ENCODE data around the gene RIN2. TPM values are rescaled to one million over a fixed set of nuclear protein-coding genes. Genes with fewer than 3 reads are reported as not detected.

RIN2 gene
- total RNA-seq, 1 donor, result 55.7 TPM

GRCh38 chr20:19765266-19765665 is 7.2 kb downstream of the RIN2 start:
- H3K4me3 ChIP-seq (ENCODE audit: insufficient read depth, low read length), result no peak overlapping the region
- no peaks in the 10 kb centered on the region for H3K27me3 ChIP-seq (ENCODE audit: insufficient read depth, low read length)
- peaks cover 19% of the 10 kb centered on the region for H3K79me2 ChIP-seq (ENCODE audit: insufficient read depth, low read length)
- H2AFZ ChIP-seq (ENCODE audit: low read length), result no peak overlapping the region
- H4K20me1 ChIP-seq (ENCODE audit: insufficient read depth, low read length), result peaks cover 37% of the 10 kb centered on the region
- TF ChIP-seq CTCF (IDR thresholded peaks at IDR 0.05; ENCODE audit: extremely low read depth, low read depth, low read length), result no peak
- no peaks in the 10 kb centered on the region for H3K4me1 ChIP-seq (ENCODE audit: insufficient read depth, low read length)
- no peak overlapping the region for H3K4me2 ChIP-seq (ENCODE audit: insufficient read depth, low read length)
- H3K9me3 ChIP-seq (ENCODE audit: low read depth, low read length), result no peaks in the 10 kb centered on the region
- H3K36me3 ChIP-seq (ENCODE audit: insufficient read depth, low read length), result no peaks in the 10 kb centered on the region
- no peak overlapping the region for H3K27ac ChIP-seq (ENCODE audit: low read depth, low read length)
- peak; percentile 79 for DNase-seq (ENCODE audit: insufficient read length, low spot score, missing footprints)

GRCh38 chr20:19765913-19766312 is 7.9 kb downstream of the RIN2 start:
- Histone ChIP-seq H3K27ac (ENCODE audit: low read depth, low read length) (no peak overlapping the region), H2AFZ (ENCODE audit: low read length) (no peak overlapping the region), H3K36me3 (ENCODE audit: insufficient read depth, low read length) (no peaks in the 10 kb centered on the region), H4K20me1 (ENCODE audit: insufficient read depth, low read length) (peaks cover 38% of the 10 kb centered on the region), H3K4me3 (ENCODE audit: insufficient read depth, low read length) (no peak overlapping the region), H3K4me2 (ENCODE audit: insufficient read depth, low read length) (no peak overlapping the region), H3K4me1 (ENCODE audit: insufficient read depth, low read length) (no peaks in the 10 kb centered on the region), H3K27me3 (ENCODE audit: insufficient read depth, low read length) (no peaks in the 10 kb centered on the region), H3K79me2 (ENCODE audit: insufficient read depth, low read length) (peaks cover 17% of the 10 kb centered on the region), H3K9me3 (ENCODE audit: low read depth, low read length) (no peaks in the 10 kb centered on the region)
- DNase-seq (ENCODE audit: insufficient read length, low spot score, missing footprints), result no peak
- no peak for TF ChIP-seq CTCF (IDR thresholded peaks at IDR 0.05; ENCODE audit: extremely low read depth, low read depth, low read length)

- no peak for TF ChIP-seq CTCF (IDR thresholded peaks at IDR 0.05; ENCODE audit: extremely low read depth, low read depth, low read length)
- H3K4me1 ChIP-seq (ENCODE audit: insufficient read depth, low read length), result no peaks in the 10 kb centered on the region
- no peak for DNase-seq (ENCODE audit: insufficient read length, low spot score, missing footprints)
- H3K9me3 ChIP-seq (ENCODE audit: low read depth, low read length), result no peaks in the 10 kb centered on the region
- H3K27me3 ChIP-seq (ENCODE audit: insufficient read depth, low read length), result no peaks in the 10 kb centered on the region
- peaks cover 48% of the 10 kb centered on the region for H4K20me1 ChIP-seq (ENCODE audit: insufficient read depth, low read length)
- no peak overlapping the region for H3K27ac ChIP-seq (ENCODE audit: low read depth, low read length)
- H3K79me2 ChIP-seq (ENCODE audit: insufficient read depth, low read length), result peaks cover 17% of the 10 kb centered on the region
- no peak overlapping the region for H3K4me3 ChIP-seq (ENCODE audit: insufficient read depth, low read length)
- H3K4me2 ChIP-seq (ENCODE audit: insufficient read depth, low read length), result no peak overlapping the region
- H2AFZ ChIP-seq (ENCODE audit: low read length), result no peak overlapping the region
- no peaks in the 10 kb centered on the region for H3K36me3 ChIP-seq (ENCODE audit: insufficient read depth, low read length)
Measured at GRCh38 chr20:19767070-19767469, 9.0 kb downstream of the RIN2 start.

GRCh38 chr20:19768325-19768842 is 10.3 kb downstream of the RIN2 start:
- H3K4me3 ChIP-seq (ENCODE audit: insufficient read depth, low read length), result no peak overlapping the region
- H3K4me1 ChIP-seq (ENCODE audit: insufficient read depth, low read length), result no peaks in the 10 kb centered on the region
- H3K36me3 ChIP-seq (ENCODE audit: insufficient read depth, low read length), result no peaks in the 10 kb centered on the region
- H3K27ac ChIP-seq (ENCODE audit: low read depth, low read length), result no peak overlapping the region
- no peaks in the 10 kb centered on the region for H3K27me3 ChIP-seq (ENCODE audit: insufficient read depth, low read length)
- peaks cover 54% of the 10 kb centered on the region for H4K20me1 ChIP-seq (ENCODE audit: insufficient read depth, low read length)
- DNase-seq (ENCODE audit: insufficient read length, low spot score, missing footprints), result no peak
- peaks cover 17% of the 10 kb centered on the region for H3K79me2 ChIP-seq (ENCODE audit: insufficient read depth, low read length)
- H3K4me2 ChIP-seq (ENCODE audit: insufficient read depth, low read length), result no peak overlapping the region
- no peak overlapping the region for H2AFZ ChIP-seq (ENCODE audit: low read length)
- TF ChIP-seq CTCF (IDR thresholded peaks at IDR 0.05; ENCODE audit: extremely low read depth, low read depth, low read length), result no peak
- no peaks in the 10 kb centered on the region for H3K9me3 ChIP-seq (ENCODE audit: low read depth, low read length)
